ENCODE results near the gene TPPP3.

TPPP3 gene

DNA sequence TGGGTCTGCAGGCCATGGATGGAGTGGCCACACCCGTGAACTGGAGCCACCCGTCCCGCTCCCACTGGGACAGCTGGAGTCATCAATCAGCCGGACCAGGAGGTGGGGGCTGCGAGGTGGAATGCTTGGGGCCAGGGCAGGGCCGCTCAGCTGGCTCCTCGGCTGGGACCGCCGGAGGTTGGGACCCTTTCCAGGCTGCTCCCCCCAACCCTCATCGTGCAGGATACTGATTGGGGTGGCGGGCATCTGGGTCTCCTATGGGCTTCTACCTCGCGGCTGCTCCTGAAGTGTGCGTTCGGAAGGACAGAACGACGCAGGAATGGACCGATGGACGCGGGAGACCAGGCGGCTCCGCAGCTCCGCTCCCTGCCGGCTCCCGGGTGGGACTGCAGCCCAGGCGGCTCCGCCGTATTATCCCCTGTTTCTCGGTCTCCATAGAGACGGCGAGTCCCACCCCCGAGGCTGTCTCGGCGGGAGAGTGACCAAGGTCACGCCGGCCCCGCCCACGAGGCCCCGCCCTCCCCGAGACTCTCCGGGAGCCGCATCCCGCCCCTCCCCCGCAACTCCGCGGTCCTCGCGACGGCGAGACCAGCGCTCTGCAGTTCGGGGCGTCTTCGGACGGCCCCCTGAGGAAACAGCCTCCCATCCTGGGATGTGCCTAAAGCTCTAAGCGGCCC is at the start of gene TPPP3:
TPPP3 (minus strand) TSS at position 388 of the 677 bp plus-strand sequence. CDS start 2,387 bp downstream, outside the sequence.
- peaks cover 21% of the 10 kb centered on the region for H3K4me1 ChIP-seq (ENCODE audit: control insufficient read depth, low read depth, low read length)
- no peak within 1 kb of the TSS for H3K27ac ChIP-seq (ENCODE audit: low read length)
- no peaks in the 10 kb centered on the region for H3K36me3 ChIP-seq (ENCODE audit: control insufficient read depth, low read depth, low read length)
- H3K9ac ChIP-seq (ENCODE audit: low read length) = no peak within 1 kb of the TSS
- peak within 1 kb of the TSS; percentile 47 for H3K4me3 ChIP-seq (ENCODE audit: low read length)
- peaks cover 50% of the 10 kb centered on the region for H3K27me3 ChIP-seq (ENCODE audit: control insufficient read depth, insufficient read depth, low read length)
- H3K9me3 ChIP-seq (ENCODE audit: control insufficient read depth, low read depth, low read length) = no peaks in the 10 kb centered on the region

DNA sequence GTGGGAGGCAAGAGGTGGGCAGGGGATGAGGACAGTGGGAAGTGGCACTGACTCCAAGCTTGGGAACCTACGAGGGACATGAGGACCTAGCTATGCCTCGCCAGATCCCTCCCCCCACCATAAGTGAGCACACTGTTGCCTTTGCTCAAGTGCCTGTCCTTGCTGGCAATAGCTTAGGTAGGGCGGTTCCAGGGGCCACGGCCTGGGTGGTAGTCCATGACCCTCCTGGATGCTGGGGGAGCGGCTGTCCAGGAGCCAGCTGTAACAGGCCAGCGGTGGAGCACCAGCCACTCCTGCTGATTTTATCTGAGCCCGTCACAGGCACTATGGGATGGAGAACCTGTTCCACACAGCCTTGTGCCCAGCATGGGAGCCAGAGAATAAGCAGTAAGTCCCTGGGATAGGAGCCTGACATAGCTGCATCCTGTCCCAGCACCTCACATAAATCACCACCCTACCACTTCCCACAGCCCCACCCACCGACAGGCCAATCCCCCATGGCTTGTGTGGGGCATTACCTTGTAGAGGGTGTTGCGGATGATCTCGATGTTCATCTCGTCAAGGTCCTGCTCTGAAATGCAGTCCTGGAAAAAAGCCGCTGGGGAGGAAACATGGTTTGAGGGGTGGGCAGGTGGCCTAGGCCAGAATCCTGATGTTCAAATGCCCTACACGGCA is 49.4 kb upstream of the TPPP3 start:
- Histone ChIP-seq H3K4me3 (ENCODE audit: low read length) (no peak overlapping the region), H3K36me3 (ENCODE audit: control insufficient read depth, low read depth, low read length) (peaks cover 5% of the 10 kb centered on the region), H3K27ac (ENCODE audit: low read length) (no peak overlapping the region), H3K27me3 (ENCODE audit: control insufficient read depth, insufficient read depth, low read length) (no peaks in the 10 kb centered on the region), H3K9ac (ENCODE audit: low read length) (no peak overlapping the region), H3K4me1 (ENCODE audit: control insufficient read depth, low read depth, low read length) (no peaks in the 10 kb centered on the region), H3K9me3 (ENCODE audit: control insufficient read depth, low read depth, low read length) (no peaks in the 10 kb centered on the region)

DNA sequence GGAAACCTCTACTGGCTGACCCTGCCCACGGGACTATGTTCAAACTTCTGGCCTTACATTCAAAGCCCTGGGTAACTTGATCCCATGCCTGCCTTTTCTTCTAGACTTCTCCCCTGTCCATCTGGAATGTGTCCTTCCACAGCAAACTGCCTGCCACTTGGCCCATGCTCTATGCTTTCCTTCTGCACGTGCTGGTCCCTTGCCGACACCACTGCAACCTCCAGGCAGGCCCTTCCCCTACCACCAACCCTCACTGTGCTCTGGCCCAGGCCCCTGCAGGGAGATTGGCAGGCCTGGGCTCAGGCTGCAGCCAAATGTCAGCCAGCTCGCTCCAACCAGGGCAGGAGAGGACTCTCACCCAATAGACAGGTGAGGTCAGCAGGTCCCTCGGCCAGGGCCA is 48.6 kb upstream of the TPPP3 start:
- H3K4me3 ChIP-seq (ENCODE audit: low read length) = no peak overlapping the region
- no peak overlapping the region for H3K27ac ChIP-seq (ENCODE audit: low read length)
- H3K9ac ChIP-seq (ENCODE audit: low read length) = no peak overlapping the region
- no peaks in the 10 kb centered on the region for H3K27me3 ChIP-seq (ENCODE audit: control insufficient read depth, insufficient read depth, low read length)
- H3K36me3 ChIP-seq (ENCODE audit: control insufficient read depth, low read depth, low read length) = peaks cover 7% of the 10 kb centered on the region
- no peaks in the 10 kb centered on the region for H3K4me1 ChIP-seq (ENCODE audit: control insufficient read depth, low read depth, low read length)
- no peaks in the 10 kb centered on the region for H3K9me3 ChIP-seq (ENCODE audit: control insufficient read depth, low read depth, low read length)

DNA sequence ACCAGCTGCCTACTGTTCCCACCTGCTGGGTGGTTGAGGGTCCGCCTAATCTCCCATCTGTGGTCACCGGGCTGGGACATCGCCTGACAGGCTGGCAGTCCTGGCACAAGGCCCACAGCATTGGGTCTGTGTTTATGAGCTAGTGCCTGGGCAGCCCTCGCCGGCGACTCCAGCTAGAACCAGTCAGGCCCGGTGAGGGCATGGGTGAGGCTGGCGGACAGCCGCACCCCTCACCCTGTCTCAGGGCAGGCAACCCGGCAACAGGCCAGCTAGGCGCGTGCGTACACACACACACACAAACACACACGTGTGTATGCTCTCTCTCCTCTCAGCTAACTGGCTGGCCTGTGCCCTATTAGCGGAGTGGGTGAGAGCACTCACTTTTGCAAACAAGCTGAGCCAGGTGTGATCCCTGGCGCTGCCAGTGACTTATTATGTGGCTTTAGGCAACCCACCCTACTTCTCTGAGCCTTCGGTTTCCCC is 48.0 kb upstream of the TPPP3 start:
- H3K4me3 ChIP-seq (ENCODE audit: low read length) = no peak overlapping the region
- H3K9ac ChIP-seq (ENCODE audit: low read length) = no peak overlapping the region
- no peak overlapping the region for H3K27ac ChIP-seq (ENCODE audit: low read length)
- peaks cover 10% of the 10 kb centered on the region for H3K36me3 ChIP-seq (ENCODE audit: control insufficient read depth, low read depth, low read length)
- no peaks in the 10 kb centered on the region for H3K27me3 ChIP-seq (ENCODE audit: control insufficient read depth, insufficient read depth, low read length)
- no peaks in the 10 kb centered on the region for H3K4me1 ChIP-seq (ENCODE audit: control insufficient read depth, low read depth, low read length)
- H3K9me3 ChIP-seq (ENCODE audit: control insufficient read depth, low read depth, low read length) = no peaks in the 10 kb centered on the region

DNA sequence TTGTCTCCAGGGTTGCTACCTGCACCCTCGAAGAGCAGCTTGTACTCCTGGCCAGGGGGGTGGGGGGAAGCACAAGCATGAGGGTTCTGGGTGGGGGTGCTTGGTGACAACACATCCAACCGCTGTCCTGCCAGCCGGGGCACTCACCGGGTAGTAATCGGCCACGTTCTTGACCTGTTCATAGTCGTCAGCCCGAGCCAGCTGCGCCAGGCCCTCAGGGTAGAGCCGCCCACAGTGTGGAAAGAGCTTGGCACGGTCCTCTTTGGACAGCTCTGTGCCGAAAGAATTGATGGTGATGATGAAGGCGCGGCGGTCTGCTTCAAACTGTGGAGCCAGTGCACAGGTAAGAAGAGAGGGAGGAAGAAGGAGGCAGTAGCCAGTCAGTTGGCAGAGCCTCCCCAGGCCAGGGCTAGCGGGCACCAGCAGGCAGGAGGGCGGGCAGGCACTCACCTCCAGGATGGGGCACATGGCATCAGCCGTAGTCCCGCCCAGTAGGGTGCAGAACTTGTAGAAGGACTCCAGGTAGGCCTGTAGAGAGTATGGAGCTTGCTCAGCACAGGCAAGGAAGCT is 45.6 kb upstream of the TPPP3 start:
- H3K9ac ChIP-seq (ENCODE audit: low read length) = no peak overlapping the region
- no peak overlapping the region for H3K27ac ChIP-seq (ENCODE audit: low read length)
- H3K4me1 ChIP-seq (ENCODE audit: control insufficient read depth, low read depth, low read length) = no peaks in the 10 kb centered on the region
- H3K4me3 ChIP-seq (ENCODE audit: low read length) = no peak overlapping the region
- no peaks in the 10 kb centered on the region for H3K27me3 ChIP-seq (ENCODE audit: control insufficient read depth, insufficient read depth, low read length)
- no peaks in the 10 kb centered on the region for H3K9me3 ChIP-seq (ENCODE audit: control insufficient read depth, low read depth, low read length)
- H3K36me3 ChIP-seq (ENCODE audit: control insufficient read depth, low read depth, low read length) = peaks cover 10% of the 10 kb centered on the region

DNA sequence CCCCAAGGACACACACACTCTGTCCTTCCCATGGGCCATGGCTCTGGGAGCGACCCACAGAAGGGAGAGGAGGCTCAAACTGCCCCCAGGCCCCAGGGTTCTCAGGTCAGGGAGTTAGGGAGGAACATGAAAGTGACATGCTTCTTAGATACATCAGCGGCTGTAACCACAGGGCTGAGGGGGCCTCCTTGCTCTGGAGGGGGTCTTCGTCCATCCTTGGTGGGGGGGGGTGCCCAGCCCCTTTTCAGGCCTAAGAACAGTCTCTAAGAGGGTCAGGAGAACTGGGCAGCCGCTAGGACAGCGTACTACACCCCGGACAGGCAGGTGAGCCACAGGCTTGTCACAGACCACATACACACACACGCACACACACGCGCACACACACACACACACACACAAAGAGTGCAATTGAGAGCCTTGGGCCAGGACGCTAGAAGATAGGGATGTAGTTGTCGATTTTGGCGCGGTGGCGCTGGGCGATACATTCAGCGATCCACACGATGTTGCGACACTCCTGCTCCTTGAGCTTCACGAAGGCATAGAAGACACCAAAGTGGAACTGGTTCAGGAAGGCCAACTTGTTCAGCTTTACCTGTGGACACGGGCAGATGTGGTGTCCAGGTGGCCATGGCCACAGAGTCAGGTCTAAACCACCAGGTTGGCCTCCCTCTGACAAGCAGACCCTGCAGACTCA is 44.9 kb upstream of the TPPP3 start:
- H3K27me3 ChIP-seq (ENCODE audit: control insufficient read depth, insufficient read depth, low read length) = no peaks in the 10 kb centered on the region
- peaks cover under 1% of the 10 kb centered on the region for H3K4me1 ChIP-seq (ENCODE audit: control insufficient read depth, low read depth, low read length)
- H3K36me3 ChIP-seq (ENCODE audit: control insufficient read depth, low read depth, low read length) = peaks cover 10% of the 10 kb centered on the region
- H3K4me3 ChIP-seq (ENCODE audit: low read length) = no peak overlapping the region
- H3K27ac ChIP-seq (ENCODE audit: low read length) = no peak overlapping the region
- H3K9me3 ChIP-seq (ENCODE audit: control insufficient read depth, low read depth, low read length) = no peaks in the 10 kb centered on the region
- H3K9ac ChIP-seq (ENCODE audit: low read length) = no peak overlapping the region

DNA sequence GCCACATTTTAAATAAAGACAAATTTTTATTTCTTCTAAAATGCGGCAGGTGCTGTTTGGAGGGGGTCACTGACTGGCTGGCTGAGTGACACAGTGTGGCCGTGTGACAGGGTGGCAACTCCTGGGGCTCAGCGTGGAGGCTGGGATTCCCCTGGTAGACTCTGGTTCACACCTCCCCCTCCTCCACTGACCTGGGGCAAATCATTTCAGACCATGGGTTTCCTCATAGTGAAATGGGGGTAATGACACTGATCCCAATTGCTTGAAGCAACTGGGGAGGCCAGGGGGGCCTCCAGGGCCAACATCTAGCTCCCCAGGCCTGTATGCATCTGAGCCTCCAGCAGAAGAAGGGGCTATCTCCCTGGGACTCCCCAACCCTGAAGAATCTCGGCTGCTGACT is 44.2 kb upstream of the TPPP3 start:
- Histone ChIP-seq H3K4me3 (ENCODE audit: low read length) (no peak overlapping the region), H3K4me1 (ENCODE audit: control insufficient read depth, low read depth, low read length) (peaks cover 7% of the 10 kb centered on the region), H3K9me3 (ENCODE audit: control insufficient read depth, low read depth, low read length) (no peaks in the 10 kb centered on the region), H3K27ac (ENCODE audit: low read length) (no peak overlapping the region), H3K9ac (ENCODE audit: low read length) (no peak overlapping the region), H3K27me3 (ENCODE audit: control insufficient read depth, insufficient read depth, low read length) (no peaks in the 10 kb centered on the region), H3K36me3 (ENCODE audit: control insufficient read depth, low read depth, low read length) (peaks cover 10% of the 10 kb centered on the region)

DNA sequence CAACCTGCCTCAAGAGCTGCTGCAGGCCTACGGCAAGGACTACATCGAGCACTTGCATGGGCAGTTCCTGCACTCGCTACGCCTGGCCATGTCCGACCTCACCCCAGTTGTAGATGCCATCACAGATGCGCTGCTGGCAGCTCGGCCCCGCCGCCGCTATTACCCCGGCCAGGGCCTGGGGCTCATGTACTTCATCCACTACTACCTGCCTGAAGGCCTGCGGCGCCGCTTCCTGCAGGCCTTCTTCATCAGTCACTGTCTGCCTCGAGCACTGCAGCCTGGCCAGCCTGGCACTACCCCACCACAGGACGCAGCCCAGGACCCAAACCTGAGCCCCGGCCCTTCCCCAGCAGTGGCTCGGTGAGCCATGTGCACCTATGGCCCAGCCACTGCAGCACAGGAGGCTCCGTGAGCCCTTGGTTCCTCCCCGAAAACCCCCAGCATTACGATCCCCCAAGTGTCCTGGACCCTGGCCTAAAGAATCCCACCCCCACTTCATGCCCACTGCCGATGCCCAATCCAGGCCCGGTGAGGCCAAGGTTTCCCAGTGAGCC is 43.4 kb upstream of the TPPP3 start:
- Histone ChIP-seq H3K9ac (ENCODE audit: low read length) (no peak overlapping the region), H3K27ac (ENCODE audit: low read length) (no peak overlapping the region), H3K4me3 (ENCODE audit: low read length) (no peak overlapping the region), H3K9me3 (ENCODE audit: control insufficient read depth, low read depth, low read length) (no peaks in the 10 kb centered on the region), H3K27me3 (ENCODE audit: control insufficient read depth, insufficient read depth, low read length) (peaks cover 2% of the 10 kb centered on the region), H3K4me1 (ENCODE audit: control insufficient read depth, low read depth, low read length) (peaks cover 12% of the 10 kb centered on the region), H3K36me3 (ENCODE audit: control insufficient read depth, low read depth, low read length) (peaks cover 10% of the 10 kb centered on the region)

DNA sequence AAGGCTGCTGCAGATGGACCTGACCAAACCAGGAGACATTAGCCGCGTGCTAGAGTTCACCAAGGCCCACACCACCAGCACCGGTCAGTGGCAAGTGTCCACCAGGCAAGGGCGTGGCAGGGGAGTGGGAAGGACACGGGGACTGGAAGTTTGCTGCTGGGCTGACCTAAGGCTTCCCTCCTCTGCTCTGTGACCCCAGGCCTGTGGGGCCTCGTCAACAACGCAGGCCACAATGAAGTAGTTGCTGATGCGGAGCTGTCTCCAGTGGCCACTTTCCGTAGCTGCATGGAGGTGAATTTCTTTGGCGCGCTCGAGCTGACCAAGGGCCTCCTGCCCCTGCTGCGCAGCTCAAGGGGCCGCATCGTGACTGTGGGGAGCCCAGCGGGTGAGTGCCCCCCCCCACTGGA is 42.5 kb upstream of the TPPP3 start:
- H3K4me1 ChIP-seq (ENCODE audit: control insufficient read depth, low read depth, low read length) = peaks cover 16% of the 10 kb centered on the region
- H3K4me3 ChIP-seq (ENCODE audit: low read length) = no peak overlapping the region
- H3K9me3 ChIP-seq (ENCODE audit: control insufficient read depth, low read depth, low read length) = no peaks in the 10 kb centered on the region
- peaks cover 5% of the 10 kb centered on the region for H3K27me3 ChIP-seq (ENCODE audit: control insufficient read depth, insufficient read depth, low read length)
- no peak overlapping the region for H3K9ac ChIP-seq (ENCODE audit: low read length)
- no peak overlapping the region for H3K27ac ChIP-seq (ENCODE audit: low read length)
- peaks cover 10% of the 10 kb centered on the region for H3K36me3 ChIP-seq (ENCODE audit: control insufficient read depth, low read depth, low read length)

DNA sequence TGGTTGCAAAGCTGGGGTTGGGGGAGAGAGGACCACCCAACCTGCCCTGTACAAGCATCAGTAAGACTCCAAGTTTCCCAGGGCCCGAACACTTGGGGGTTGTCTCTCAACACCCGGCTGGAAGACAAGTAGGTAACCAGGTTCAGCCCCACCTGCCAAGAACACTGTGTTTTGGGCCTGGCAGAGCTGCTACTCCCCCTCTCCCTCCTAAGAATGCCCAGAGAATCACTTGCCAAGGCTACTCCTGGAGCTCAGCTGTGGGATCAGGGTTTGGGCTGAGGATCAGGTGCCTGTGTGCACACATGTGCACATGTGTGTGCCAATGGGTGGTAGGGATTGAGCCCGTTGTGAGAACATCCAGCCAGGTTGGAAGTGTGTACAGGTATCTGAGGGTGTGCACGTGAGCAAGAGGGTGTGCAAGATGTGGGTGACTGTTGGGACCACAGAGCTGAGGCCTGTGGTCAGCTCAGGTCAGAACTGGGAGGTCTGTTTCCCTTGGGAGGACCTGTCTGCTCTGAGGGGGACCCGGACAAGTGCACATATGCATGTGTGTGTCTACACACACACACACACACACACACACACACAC is 39.9 kb upstream of the TPPP3 start:
- H3K4me3 ChIP-seq (ENCODE audit: low read length) = peak overlapping the region; percentile 54
- no peaks in the 10 kb centered on the region for H3K9me3 ChIP-seq (ENCODE audit: control insufficient read depth, low read depth, low read length)
- no peak overlapping the region for H3K27ac ChIP-seq (ENCODE audit: low read length)
- H3K27me3 ChIP-seq (ENCODE audit: control insufficient read depth, insufficient read depth, low read length) = peaks cover 29% of the 10 kb centered on the region
- no peak overlapping the region for H3K9ac ChIP-seq (ENCODE audit: low read length)
- peaks cover 6% of the 10 kb centered on the region for H3K36me3 ChIP-seq (ENCODE audit: control insufficient read depth, low read depth, low read length)
- peaks cover 24% of the 10 kb centered on the region for H3K4me1 ChIP-seq (ENCODE audit: control insufficient read depth, low read depth, low read length)

DNA sequence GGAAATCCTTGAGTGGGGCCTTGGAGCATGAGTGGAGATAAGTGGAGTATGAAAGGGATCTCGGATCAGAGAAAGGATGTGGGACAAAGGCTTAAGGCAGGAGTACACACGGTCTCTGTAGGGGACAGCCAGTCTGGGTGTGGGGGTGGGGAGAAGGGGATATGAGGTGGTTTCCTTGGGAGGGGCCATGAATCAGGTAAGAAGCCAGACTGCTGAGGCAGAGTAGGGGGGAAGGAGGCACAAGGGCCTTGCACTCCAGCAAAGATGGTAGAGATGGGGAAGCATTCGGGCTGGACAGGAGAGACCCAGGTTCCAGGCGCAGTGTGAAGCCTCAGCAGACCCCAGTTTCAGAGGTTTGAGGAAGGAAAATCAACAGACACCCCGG is 39.2 kb upstream of the TPPP3 start:
- peak overlapping the region; percentile 61 for H3K9ac ChIP-seq (ENCODE audit: low read length)
- H3K9me3 ChIP-seq (ENCODE audit: control insufficient read depth, low read depth, low read length) = no peaks in the 10 kb centered on the region
- peaks cover 25% of the 10 kb centered on the region for H3K4me1 ChIP-seq (ENCODE audit: control insufficient read depth, low read depth, low read length)
- H3K4me3 ChIP-seq (ENCODE audit: low read length) = peak overlapping the region; percentile 54
- H3K27me3 ChIP-seq (ENCODE audit: control insufficient read depth, insufficient read depth, low read length) = peaks cover 29% of the 10 kb centered on the region
- peak overlapping the region; percentile 57 for H3K27ac ChIP-seq (ENCODE audit: low read length)
- H3K36me3 ChIP-seq (ENCODE audit: control insufficient read depth, low read depth, low read length) = peaks cover 5% of the 10 kb centered on the region
